DND-41 (cell line): ENCODE measurements around the gene ARRDC1.

Experiments
- CTCF ChIP-seq: IDR thresholded peaks from 2 replicates; pipeline ENCODE4 v1.5.1; 2012; ENCODE audit warnings: borderline replicate concordance, low read length, moderate library complexity, mild to moderate bottlenecking; ENCODE audit not compliant: poor library complexity, severe bottlenecking; ENCODE audit errors: extremely low read depth
- EZH2 ChIP-seq: IDR thresholded peaks from 3 replicates; pipeline ENCODE4 v1.6.1; 2012; ENCODE audit warnings: borderline replicate concordance, low read depth, mild to moderate bottlenecking, moderate library complexity, low read length, inconsistent platforms; ENCODE audit not compliant: severe bottlenecking

DNA sequence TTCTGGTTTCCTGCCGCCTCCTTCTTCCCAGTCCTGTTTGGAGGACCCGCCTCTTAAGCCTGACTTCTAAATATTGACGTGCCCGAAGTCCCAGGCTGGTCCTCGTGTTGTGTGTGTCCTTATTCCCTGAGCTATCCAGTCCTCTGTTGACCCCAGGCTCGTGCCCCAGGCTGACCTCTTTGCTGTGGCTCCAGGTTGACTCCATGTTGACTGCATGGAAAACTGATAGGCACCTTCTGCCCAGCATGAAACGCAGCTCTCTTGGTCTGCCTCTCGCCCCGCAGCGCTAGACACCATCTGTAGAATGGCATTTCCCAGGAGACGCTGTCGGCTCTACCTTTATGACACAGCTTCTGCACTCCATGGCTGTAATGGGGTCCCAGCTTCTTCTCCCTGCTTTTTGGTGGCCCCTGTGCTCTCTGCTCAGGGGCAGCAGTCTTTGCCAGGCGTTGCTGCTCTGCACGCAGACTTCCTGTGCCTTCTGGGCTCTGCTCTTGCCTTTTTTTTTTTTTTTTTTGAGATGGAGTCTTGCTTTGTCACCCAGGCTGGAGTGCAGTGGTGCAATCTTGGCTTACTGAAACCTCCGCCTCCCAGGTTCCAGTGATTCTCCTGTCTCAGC is 41.7 kb downstream of the ARRDC1 start:
- TF ChIP-seq CTCF (no peak), EZH2 (no peak)
